Lung (tissue), 12 donors: ENCODE data around the gene LUC7L2. TPM values are rescaled to one million over a fixed set of nuclear protein-coding genes. Genes with fewer than 3 reads are reported as not detected.
A peak's percentile ranks its signal among the peaks of the same experiment; 100 is the strongest.

Source experiments
- ATAC-seq: fragments of 200-7000 bp; cut with Tn5 transposase; one replicate; pipeline ENCODE4 v1.9.1; 2020; ENCODE audit warnings: moderate number of reproducible peaks; ENCODE audit not compliant: insufficient read depth, low FRiP score
- DNase-seq, 3 donors: peaks; one replicate each; pipeline ENCODE4 v3.0.0-alpha.2; 2013 to 2017
- H3K27ac ChIP-seq, 2 donors: one replicate each; pipeline ENCODE4 v1.5.1; 2013; ENCODE audit warnings: mild to moderate bottlenecking in 2 of 2, moderate library complexity in 2 of 2, control low read depth in 1 of 2, inconsistent platforms in 1 of 2, low read depth in 1 of 2, low read length in 1 of 2
- H3K27me3 ChIP-seq, 3 donors: one replicate each; pipeline ENCODE4 v1.5.1; 2013; ENCODE audit warnings: low read length in 2 of 3; ENCODE audit not compliant: control insufficient read depth in 3 of 3, insufficient read depth in 3 of 3
- H3K36me3 ChIP-seq, 4 donors: one replicate each; pipeline ENCODE4 v1.5.1; 2013; ENCODE audit warnings: low read length in 4 of 4, mild to moderate bottlenecking in 1 of 4, moderate library complexity in 1 of 4; ENCODE audit not compliant: control insufficient read depth in 4 of 4, insufficient read depth in 4 of 4
- H3K4me1 ChIP-seq, 5 donors: one replicate each; pipeline ENCODE4 v1.5.1; 2013; ENCODE audit warnings: low read length in 5 of 5, mild to moderate bottlenecking in 2 of 5, moderate library complexity in 1 of 5; ENCODE audit not compliant: control insufficient read depth in 5 of 5, insufficient read depth in 5 of 5
- H3K4me3 ChIP-seq: one replicate; pipeline ENCODE4 v1.5.1; 2013; ENCODE audit warnings: mild to moderate bottlenecking, control low read depth, moderate library complexity
- H3K9ac ChIP-seq, 2 donors: one replicate each; pipeline ENCODE4 v1.5.1; 2013; ENCODE audit warnings: low read length in 2 of 2, control low read depth in 1 of 2; ENCODE audit not compliant: insufficient read depth in 1 of 2
- H3K9me3 ChIP-seq, 4 donors: one replicate each; pipeline ENCODE4 v1.5.1; 2013; ENCODE audit warnings: low read length in 3 of 4, mild to moderate bottlenecking in 1 of 4, moderate library complexity in 1 of 4; ENCODE audit not compliant: control insufficient read depth in 4 of 4, insufficient read depth in 3 of 4
- CTCF ChIP-seq: IDR thresholded peaks from 2 replicates; pipeline ENCODE4 v1.5.1; 2012; ENCODE audit warnings: mild to moderate bottlenecking; ENCODE audit errors: control extremely low read depth, extremely low read depth
- WGBS, 2 donors: extraction: QIAGEN DNeasy Blood & Tissue Kit; methylation state at CpG; one replicate each; pipeline ENCODE4 v1.1.7; 2013; 5-methylcytosine and 5-hydroxymethylcytosine counted together
- polyA plus RNA-seq, 2 donors: library from polyadenylated mRNA; stranded (reverse); fragments of 200-250 nt; gene quantifications; one replicate each; pipeline ENCODE4 v1.2.1, GENCODE V29; 2013
- total RNA-seq, 2 donors: library from RNA; depleted of rRNA in 1 of 2; stranded (reverse); fragments of >200 nt in 1 of 2; gene quantifications; one replicate each; pipeline ENCODE4 v1.2.1, GENCODE V29; 2014 to 2021
- donor health status: control.
- donor health status: control.
- donor health status: Bipolar disorder and iron deficiency.
- donor health status: healthy.
- donor health status: DM: yes; HTN: yes; CAD: no.

Gene LUC7L2
- total and polyA plus RNA-seq, 4 donors, result 35.1 to 95.4 (median 67.3) TPM

- TF ChIP-seq CTCF, result no peak
- H3K4me1 ChIP-seq, result peaks cover 0 to 27% (median 9%) of the 10 kb centered on the region in 5 donors
- no peak for ATAC-seq
- H3K27ac ChIP-seq, result no peak overlapping the region
- no peaks in the 10 kb centered on the region for H3K27me3 ChIP-seq
- no peaks in the 10 kb centered on the region for H3K9me3 ChIP-seq
- H3K36me3 ChIP-seq, result peaks cover 0 to 8% (median 4%) of the 10 kb centered on the region in 4 donors
- H3K9ac ChIP-seq, result peak overlapping the region; percentile 96 to 97
- H3K4me3 ChIP-seq, result no peak overlapping the region
- DNase-seq, result peak in 1 of 3 donors; percentile 42
- 26 to 31% methylated on average over 3 of the region's 3 CpGs for WGBS, 2 donors
Measured at GRCh38 chr7:139361523-139361922, 1.8 kb downstream of the LUC7L2 start.

GRCh38 chr7:139362302-139362701, 2.6 kb downstream of the LUC7L2 start:
- Histone ChIP-seq H3K4me3 (no peak overlapping the region), H3K36me3 (peaks cover 0 to 7% (median 4%) of the 10 kb centered on the region in 4 donors), H3K27ac (no peak overlapping the region), H3K9ac (no peak overlapping the region), H3K9me3 (no peaks in the 10 kb centered on the region), H3K4me1 (peaks cover 0 to 27% (median 9%) of the 10 kb centered on the region in 5 donors), H3K27me3 (no peaks in the 10 kb centered on the region)
- ATAC-seq (no peak), DNase-seq (peak in 2 of 3 donors; percentile 23 to 36)
- WGBS, 2 donors, result 57 to 60% methylated on average over 3 of the region's 3 CpGs
- no peak for TF ChIP-seq CTCF

GRCh38 chr7:139362981-139363380, 3.3 kb downstream of the LUC7L2 start:
- no peak for TF ChIP-seq CTCF
- no peaks in the 10 kb centered on the region for H3K27me3 ChIP-seq
- H3K9me3 ChIP-seq, result no peaks in the 10 kb centered on the region
- H3K4me1 ChIP-seq, result peaks cover 0 to 27% (median 12%) of the 10 kb centered on the region in 5 donors
- 88 to 96% methylated on average over 6 of the region's 6 CpGs for WGBS, 2 donors
- no peak overlapping the region for H3K4me3 ChIP-seq
- no peak overlapping the region for H3K9ac ChIP-seq
- ATAC-seq (no peak), DNase-seq (no peak)
- H3K36me3 ChIP-seq, result peaks cover 0 to 9% (median 4%) of the 10 kb centered on the region in 4 donors
- no peak overlapping the region for H3K27ac ChIP-seq

GRCh38 chr7:139365336-139365735, 5.6 kb downstream of the LUC7L2 start:
- Histone ChIP-seq H3K27ac (no peak overlapping the region), H3K4me3 (no peak overlapping the region), H3K9ac (no peak overlapping the region), H3K9me3 (no peaks in the 10 kb centered on the region), H3K27me3 (no peaks in the 10 kb centered on the region), H3K4me1 (peaks cover 0 to 29% (median 8%) of the 10 kb centered on the region in 5 donors), H3K36me3 (peaks cover 0 to 11% (median 4%) of the 10 kb centered on the region in 4 donors)
- DNase-seq, result no peak
- no peak for ATAC-seq
- 80 to 94% methylated on average over 2 of the region's 2 CpGs for WGBS, 2 donors
- no peak for TF ChIP-seq CTCF
